ENCODE measurements around the gene KRTAP3-1. TPM values are rescaled to one million over a fixed set of nuclear protein-coding genes. Genes with fewer than 3 reads are reported as not detected.

Gene KRTAP3-1
- polyA plus RNA-seq, 4 donors = not detected

- no peak for DNase-seq (ENCODE audit: low read depth in 4 of 4, low spot score in 3 of 4)
Observed at GRCh38 chr17:40980596-40980995, 28.3 kb downstream of the KRTAP3-1 start.

- DNase-seq (ENCODE audit: low read depth in 4 of 4, low spot score in 3 of 4) = no peak
Observed at GRCh38 chr17:40980117-40980516, 28.8 kb downstream of the KRTAP3-1 start.

DNA sequence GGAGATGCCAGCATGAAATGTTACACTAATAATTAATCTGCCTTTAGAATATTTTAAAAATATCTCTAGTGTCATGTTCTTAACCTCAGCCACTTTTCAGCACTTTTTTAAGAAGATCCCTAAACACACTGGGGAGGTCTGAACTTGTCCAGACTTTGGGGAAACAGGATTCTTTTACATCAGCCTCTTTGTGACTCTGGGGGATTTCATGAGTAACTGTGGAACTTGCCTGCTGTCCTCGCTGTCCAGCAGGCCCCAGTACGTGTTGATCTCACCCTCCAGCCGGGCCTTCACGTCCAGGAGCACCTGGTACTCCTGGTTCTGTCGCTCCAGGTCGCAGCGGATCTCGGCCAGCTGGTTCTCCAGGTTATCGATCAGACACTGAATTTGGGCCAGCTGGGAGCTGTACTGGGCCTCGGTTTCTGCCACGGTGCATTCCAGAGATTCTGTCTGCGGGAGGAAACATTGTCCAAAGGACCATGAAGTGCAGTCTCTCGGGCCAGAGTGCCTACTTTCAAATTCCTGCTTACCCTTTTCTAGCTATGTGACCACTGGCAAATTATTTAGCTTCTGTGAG is 30.3 kb downstream of the KRTAP3-1 start:
- no peak for DNase-seq (ENCODE audit: low read depth in 4 of 4, low spot score in 3 of 4)

DNA sequence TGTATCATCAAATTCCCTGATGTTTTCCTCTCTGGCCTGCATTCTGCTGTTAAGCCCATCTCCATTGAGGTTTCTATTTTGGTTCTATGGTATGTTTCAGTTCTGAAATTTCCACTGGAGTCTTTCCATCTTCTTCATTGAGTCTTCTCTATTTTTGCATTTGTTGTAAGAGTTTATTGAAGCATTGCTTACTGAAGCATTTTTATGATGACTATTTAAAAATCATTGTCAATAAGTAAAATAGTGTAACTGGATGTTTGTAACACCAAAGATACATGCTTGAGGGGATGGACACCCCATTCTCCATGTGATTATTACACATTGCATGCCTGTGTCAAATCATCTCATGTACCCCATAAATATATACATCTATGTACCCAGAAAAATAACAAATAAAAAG is 33.4 kb downstream of the KRTAP3-1 start:
- no peak for DNase-seq (ENCODE audit: low read depth in 4 of 4, low spot score in 3 of 4)

DNA sequence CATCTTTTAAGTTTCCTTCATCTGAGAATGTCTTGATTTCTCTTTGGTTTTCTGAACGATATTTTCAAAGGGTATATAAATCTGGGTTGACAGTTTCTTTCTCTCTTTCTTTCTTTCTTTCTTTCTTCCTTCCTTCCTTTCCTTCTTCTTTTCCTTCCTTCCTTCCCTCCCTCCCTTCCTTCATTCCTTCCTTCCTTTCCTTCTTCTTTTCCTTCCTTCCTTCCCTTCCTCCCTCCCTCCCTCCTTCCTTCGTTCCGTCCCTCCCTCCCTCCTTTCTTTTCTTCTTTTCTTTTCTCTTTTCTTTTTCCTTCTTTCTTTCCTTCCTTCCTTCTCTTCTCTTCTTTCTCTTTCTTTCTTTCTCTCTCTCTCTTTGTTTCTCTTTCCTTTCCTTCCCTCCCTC is 34.6 kb downstream of the KRTAP3-1 start:
- no peak for DNase-seq (ENCODE audit: low read depth in 4 of 4, low spot score in 3 of 4)

- no peak for DNase-seq (ENCODE audit: low read depth in 4 of 4, low spot score in 3 of 4)
Observed at GRCh38 chr17:40967582-40967981, 41.3 kb downstream of the KRTAP3-1 start.

DNA sequence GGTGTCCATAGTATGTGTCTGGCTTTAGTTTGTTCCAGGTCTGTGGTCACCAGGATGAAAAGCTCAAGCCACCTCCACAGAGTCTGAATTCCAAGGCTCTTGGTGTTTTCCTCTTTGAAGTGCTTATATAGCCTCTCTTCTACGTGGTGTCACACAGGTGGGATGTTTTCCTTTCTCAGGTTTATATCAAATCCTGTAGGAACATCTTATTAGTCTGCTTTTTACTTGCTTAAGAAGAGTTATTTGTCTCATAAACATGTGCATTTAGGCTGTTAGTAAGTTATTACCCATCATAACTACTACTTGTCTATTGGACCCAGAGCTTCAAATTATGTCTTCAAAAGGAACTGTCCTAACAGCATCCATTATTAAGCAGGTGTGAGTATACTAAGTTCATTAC is 42.1 kb downstream of the KRTAP3-1 start, which contains the start of gene KRT39:
Gene KRT39 (minus strand): TSS at position 101 of the 400 bp plus-strand sequence. CDS start 92 bp downstream, at position 9.
- no peak for DNase-seq (ENCODE audit: low read depth in 4 of 4, low spot score in 3 of 4)

DNA sequence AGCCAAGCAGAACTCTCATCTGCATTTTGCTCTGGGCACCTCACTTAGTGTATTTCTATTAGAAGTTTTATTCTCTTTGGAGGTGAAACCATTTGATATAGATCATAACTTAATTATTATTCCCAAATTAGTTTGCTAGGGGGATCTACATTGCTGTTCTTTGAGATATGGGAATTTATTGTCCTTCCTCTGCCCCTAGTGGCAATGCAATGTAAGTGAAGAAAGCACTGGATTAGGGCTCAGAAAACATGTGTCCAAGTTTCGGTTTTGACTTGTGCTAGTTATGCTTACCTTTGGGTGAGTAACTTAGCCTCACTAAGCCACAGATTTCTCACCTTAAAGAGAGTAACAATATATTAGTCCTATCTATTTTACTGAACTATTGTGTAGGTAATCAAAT is 45.1 kb downstream of the KRTAP3-1 start:
- DNase-seq (ENCODE audit: low read depth in 4 of 4, low spot score in 3 of 4) = no peak

- DNase-seq (ENCODE audit: low read depth in 4 of 4, low spot score in 3 of 4) = no peak
Observed at GRCh38 chr17:40962059-40962561, 46.8 kb downstream of the KRTAP3-1 start.

GRCh38 chr17:40961591-40961990 is 47.3 kb downstream of the KRTAP3-1 start:
- no peak for DNase-seq (ENCODE audit: low read depth in 4 of 4, low spot score in 3 of 4)

DNA sequence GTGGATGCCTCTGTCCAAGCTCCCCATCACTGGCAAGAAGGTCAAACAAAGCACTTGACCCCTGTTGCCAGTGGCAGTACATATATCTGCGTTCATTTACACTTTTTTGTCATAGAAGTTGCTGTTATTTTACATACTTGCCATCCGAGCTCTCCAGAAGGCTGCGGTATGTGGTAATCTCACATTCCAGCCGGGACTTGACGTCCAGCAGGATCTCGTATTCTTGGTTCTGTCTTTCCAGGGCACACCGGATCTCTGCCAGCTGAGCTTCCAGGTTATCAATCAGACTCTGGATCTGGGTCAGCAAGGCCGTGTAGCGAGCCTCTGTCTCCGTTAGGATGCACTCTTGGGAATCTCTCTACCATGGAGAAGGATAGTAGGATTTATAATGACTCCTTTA is 48.8 kb downstream of the KRTAP3-1 start:
- no peak for DNase-seq (ENCODE audit: low read depth in 4 of 4, low spot score in 3 of 4)

Other genes starting within 250 kb of the KRTAP3-1 start
- not detected for gene KRT26, start 236.9 kb downstream of the KRTAP3-1 start, polyA plus RNA-seq (ENCODE audit: insufficient read length in 4 of 4)
- under 1 TPM in 1 of 4 donors, not detected in 3; 0.05 TPM for gene KRT27, start 226.6 kb downstream of the KRTAP3-1 start, polyA plus RNA-seq (ENCODE audit: insufficient read length in 4 of 4)
- not detected for gene KRT28, start 209.2 kb downstream of the KRTAP3-1 start, polyA plus RNA-seq (ENCODE audit: insufficient read length in 4 of 4)
- gene KRT10, start 186.5 kb downstream of the KRTAP3-1 start, polyA plus RNA-seq (ENCODE audit: insufficient read length in 4 of 4) = 10 to 100 TPM; 49.9 to 71.7 (median 53.5) TPM
- gene KRT12, start 141.9 kb downstream of the KRTAP3-1 start, polyA plus RNA-seq (ENCODE audit: insufficient read length in 4 of 4) = under 1 TPM in 1 of 4 donors, not detected in 3; 0.12 TPM
- gene KRT20, start 123.9 kb downstream of the KRTAP3-1 start, polyA plus RNA-seq (ENCODE audit: insufficient read length in 4 of 4) = under 1 TPM in 3 of 4 donors, not detected in 1; 0.08 to 1.00 (median 0.77) TPM
- 1 to 10 TPM in 3 of 4 donors, under 1 TPM in 1; 0.66 to 2.4 (median 1.8) TPM for gene KRT23, start 71.5 kb downstream of the KRTAP3-1 start, polyA plus RNA-seq (ENCODE audit: insufficient read length in 4 of 4)
- not detected for gene KRT39, start 42.2 kb downstream of the KRTAP3-1 start, polyA plus RNA-seq (ENCODE audit: insufficient read length in 4 of 4)
- gene KRT40, start 24.8 kb downstream of the KRTAP3-1 start, polyA plus RNA-seq (ENCODE audit: insufficient read length in 4 of 4) = under 1 TPM in 1 of 4 donors, not detected in 3; 0.03 TPM
- gene KRTAP3-3, start 15.0 kb downstream of the KRTAP3-1 start, polyA plus RNA-seq (ENCODE audit: insufficient read length in 4 of 4) = not detected
- not detected for gene KRTAP3-2, start 9.2 kb downstream of the KRTAP3-1 start, polyA plus RNA-seq (ENCODE audit: insufficient read length in 4 of 4)
- gene KRTAP1-5, start 18.1 kb upstream of the KRTAP3-1 start, polyA plus RNA-seq (ENCODE audit: insufficient read length in 4 of 4) = not detected
- not detected for gene KRTAP1-4, start 21.1 kb upstream of the KRTAP3-1 start, polyA plus RNA-seq (ENCODE audit: insufficient read length in 4 of 4)
- not detected for gene KRTAP1-3, start 25.7 kb upstream of the KRTAP3-1 start, polyA plus RNA-seq (ENCODE audit: insufficient read length in 4 of 4)
- not detected for gene KRTAP1-1, start 32.3 kb upstream of the KRTAP3-1 start, polyA plus RNA-seq (ENCODE audit: insufficient read length in 4 of 4)
- not detected for gene KRTAP2-1, start 38.2 kb upstream of the KRTAP3-1 start, polyA plus RNA-seq (ENCODE audit: insufficient read length in 4 of 4)
- not detected for gene KRTAP2-2, start 46.1 kb upstream of the KRTAP3-1 start, polyA plus RNA-seq (ENCODE audit: insufficient read length in 4 of 4)
- not detected for gene KRTAP2-3, start 51.0 kb upstream of the KRTAP3-1 start, polyA plus RNA-seq (ENCODE audit: insufficient read length in 4 of 4)
- gene KRTAP2-4, start 56.8 kb upstream of the KRTAP3-1 start, polyA plus RNA-seq (ENCODE audit: insufficient read length in 4 of 4) = not detected
- not detected for gene KRTAP4-7, start 75.0 kb upstream of the KRTAP3-1 start, polyA plus RNA-seq (ENCODE audit: insufficient read length in 4 of 4)
- not detected for gene KRTAP4-8, start 89.0 kb upstream of the KRTAP3-1 start, polyA plus RNA-seq (ENCODE audit: insufficient read length in 4 of 4)
- gene KRTAP4-16, start 93.1 kb upstream of the KRTAP3-1 start, polyA plus RNA-seq (ENCODE audit: insufficient read length in 4 of 4) = not detected
- not detected for gene KRTAP4-9, start 96.3 kb upstream of the KRTAP3-1 start, polyA plus RNA-seq (ENCODE audit: insufficient read length in 4 of 4)
- gene KRTAP4-11, start 109.2 kb upstream of the KRTAP3-1 start, polyA plus RNA-seq (ENCODE audit: insufficient read length in 4 of 4) = not detected
- not detected for gene KRTAP4-12, start 115.1 kb upstream of the KRTAP3-1 start, polyA plus RNA-seq (ENCODE audit: insufficient read length in 4 of 4)
- not detected for gene KRTAP4-6, start 131.4 kb upstream of the KRTAP3-1 start, polyA plus RNA-seq (ENCODE audit: insufficient read length in 4 of 4)
- gene KRTAP4-5, start 140.7 kb upstream of the KRTAP3-1 start, polyA plus RNA-seq (ENCODE audit: insufficient read length in 4 of 4) = not detected
- gene KRTAP4-4, start 151.6 kb upstream of the KRTAP3-1 start, polyA plus RNA-seq (ENCODE audit: insufficient read length in 4 of 4) = not detected
- not detected for gene KRTAP4-3, start 159.1 kb upstream of the KRTAP3-1 start, polyA plus RNA-seq (ENCODE audit: insufficient read length in 4 of 4)
- gene KRTAP4-2, start 169.1 kb upstream of the KRTAP3-1 start, polyA plus RNA-seq (ENCODE audit: insufficient read length in 4 of 4) = not detected
- gene KRTAP4-1, start 175.8 kb upstream of the KRTAP3-1 start, polyA plus RNA-seq (ENCODE audit: insufficient read length in 4 of 4) = not detected
- gene KRTAP9-1, start 180.8 kb upstream of the KRTAP3-1 start, polyA plus RNA-seq (ENCODE audit: insufficient read length in 4 of 4) = not detected
- not detected for gene KRTAP9-2, start 217.5 kb upstream of the KRTAP3-1 start, polyA plus RNA-seq (ENCODE audit: insufficient read length in 4 of 4)
- not detected for gene KRTAP9-3, start 223.3 kb upstream of the KRTAP3-1 start, polyA plus RNA-seq (ENCODE audit: insufficient read length in 4 of 4)
- gene KRTAP9-8, start 228.9 kb upstream of the KRTAP3-1 start, polyA plus RNA-seq (ENCODE audit: insufficient read length in 4 of 4) = not detected
- not detected for gene KRTAP9-4, start 240.6 kb upstream of the KRTAP3-1 start, polyA plus RNA-seq (ENCODE audit: insufficient read length in 4 of 4)
- not detected for gene KRTAP9-9, start 246.3 kb upstream of the KRTAP3-1 start, polyA plus RNA-seq (ENCODE audit: insufficient read length in 4 of 4)